GM12878 (cell line): ENCODE data around the gene LSM10. TPM values are rescaled to one million over a fixed set of nuclear protein-coding genes. Genes with fewer than 3 reads are reported as not detected.
A peak's percentile ranks its signal among the peaks of the same experiment; 100 is the strongest.

Experiments used
- ATAC-seq: fragments of 200-7000 bp; cut with Tn5 transposase; 3 replicates; pipeline ENCODE4 v1.9.1; 2020; ENCODE audit warnings: mild to moderate bottlenecking, moderate library complexity
- BruUV-seq: library from RNA; stranded (reverse); fragments of 400-500 nt; replicated peaks from 2 replicates; lab custom pipeline; 2021; lab: Mats Ljungman, UMichigan
- CTCF ChIA-PET: fragments of 300-600 bp; sonication (Branson Sonifier 250); formaldehyde crosslinking; extraction: SDS; loops from one replicate; lab custom pipeline; 2021; ENCODE audit warnings: inconsistent platforms; lab: Yijun Ruan, JAX
- POLR2A ChIA-PET: fragments of 350-600 bp; formaldehyde crosslinking; extraction: SDS; loops from one replicate; lab custom pipeline; 2021; ENCODE audit warnings: inconsistent platforms; lab: Charles Lee
- RAD21 ChIA-PET: fragments of 300-600 bp; sonication (Branson Sonifier 250); formaldehyde crosslinking; loops from one replicate; lab custom pipeline; 2023; ENCODE audit warnings: antibody characterized with exemption; ENCODE audit not compliant: unreplicated experiment; lab: Charles Lee
- SMC1A ChIA-PET: fragments of 300-600 bp; sonication (Branson Sonifier 250); formaldehyde crosslinking; loops from one replicate; lab custom pipeline; 2023; ENCODE audit not compliant: unreplicated experiment, uncharacterized antibody; lab: Charles Lee
- DNase-seq: peaks from one replicate; pipeline ENCODE4 v3.0.0-alpha.2; 2011; ENCODE audit warnings: low read depth, low spot score
- FAIRE-seq: peaks from 3 replicates; lab custom pipeline; 2011; peaks lifted over from hg19 to GRCh38; lab: Jason Lieb, UNC
- H2AFZ ChIP-seq: 2 replicates; pipeline ENCODE4 v1.6.0; 2011; ENCODE audit warnings: low read depth, low read length, control low read depth; ENCODE audit not compliant: control insufficient read depth
- H3K27ac ChIP-seq: 2 replicates; pipeline ENCODE4 v1.5.1; 2011; ENCODE audit warnings: control low read depth; ENCODE audit not compliant: control insufficient read depth, insufficient read depth
- H3K27me3 ChIP-seq, 2 experiments: replicated peaks in 1 of 2; 2 replicates each; pipeline versions ENCODE4 v1.6.0 to v1.6.1; 2011; ENCODE audit warnings: low read length in 1 of 2; ENCODE audit not compliant: control insufficient read depth in 2 of 2, insufficient read depth in 2 of 2
- H3K36me3 ChIP-seq, 2 experiments: 2 replicates each; pipeline ENCODE4 v1.5.1; 2011; ENCODE audit warnings: low read length in 1 of 2; ENCODE audit not compliant: control insufficient read depth in 2 of 2, insufficient read depth in 2 of 2
- H3K4me1 ChIP-seq: 2 replicates; pipeline ENCODE4 v1.6.1; 2011; ENCODE audit warnings: mild to moderate bottlenecking, low read length, moderate library complexity, mixed read lengths; ENCODE audit not compliant: control insufficient read depth, insufficient read depth
- H3K4me2 ChIP-seq: 2 replicates; pipeline ENCODE4 v1.6.0; 2011; ENCODE audit warnings: control low read depth; ENCODE audit not compliant: control insufficient read depth, insufficient read depth
- H3K4me3 ChIP-seq: fragments of 200-600 bp; sonication (generic); 2 replicates; pipeline ENCODE4 v1.5.1; 2016
- H3K79me2 ChIP-seq: 2 replicates; pipeline ENCODE4 v1.6.0; 2011; ENCODE audit warnings: low read length; ENCODE audit not compliant: control insufficient read depth, insufficient read depth
- H3K9ac ChIP-seq: 2 replicates; pipeline ENCODE4 v1.8.0; 2011; ENCODE audit warnings: low read length, control low read depth, mixed read lengths; ENCODE audit not compliant: control insufficient read depth, insufficient read depth
- H3K9me3 ChIP-seq: replicated peaks from 3 replicates; pipeline ENCODE4 v1.5.1; 2011; ENCODE audit warnings: mild to moderate bottlenecking, low read length; ENCODE audit not compliant: control insufficient read depth, insufficient read depth
- H4K20me1 ChIP-seq: 2 replicates; pipeline ENCODE4 v1.6.0; 2011; ENCODE audit not compliant: control insufficient read depth, insufficient read depth
- ATF7 ChIP-seq: fragments of 450-650 bp; IDR thresholded peaks from 2 replicates; pipeline ENCODE4 v1.6.1; 2016; ENCODE audit warnings: low read depth, mild to moderate bottlenecking
- BMI1 ChIP-seq: fragments of 450-650 bp; IDR thresholded peaks from 2 replicates; pipeline ENCODE4 v1.6.1; 2016; ENCODE audit warnings: mild to moderate bottlenecking, moderate library complexity, borderline replicate concordance
- CHD2 ChIP-seq: IDR thresholded peaks from 2 replicates; pipeline ENCODE4 v1.6.1; 2011; ENCODE audit warnings: low read depth, low read length, improper control_type of control experiment, borderline replicate concordance
- ETV6 ChIP-seq, 2 experiments: fragments of 450-650 bp in 1 of 2; IDR thresholded peaks in 1 of 2; conservative IDR thresholded peaks in 1 of 2; 2 replicates each; pipeline ENCODE4 v1.6.1; 2014; ENCODE audit warnings: antibody characterized with exemption in 1 of 2, borderline replicate concordance in 1 of 2, low read depth in 1 of 2, mild to moderate bottlenecking in 1 of 2, moderate library complexity in 1 of 2
- HDGF ChIP-seq: fragments of 450-650 bp; IDR thresholded peaks from 2 replicates; pipeline ENCODE4 v1.6.1; 2016; ENCODE audit warnings: antibody characterized with exemption
- IRF4 ChIP-seq: IDR thresholded peaks from 2 replicates; pipeline ENCODE4 v1.6.1; 2011; ENCODE audit warnings: low read depth, low read length
- JUNB ChIP-seq: IDR thresholded peaks from 2 replicates; pipeline ENCODE4 v1.6.1; 2016; ENCODE audit warnings: antibody characterized with exemption, mild to moderate bottlenecking
- NFXL1 ChIP-seq: fragments of 450-650 bp; IDR thresholded peaks from 2 replicates; pipeline ENCODE4 v1.6.1; 2017; ENCODE audit warnings: antibody characterized with exemption, mild to moderate bottlenecking, borderline replicate concordance
- RAD51 ChIP-seq: fragments of 450-650 bp; IDR thresholded peaks from 2 replicates; pipeline ENCODE4 v1.6.1; 2016; ENCODE audit warnings: moderate library complexity, mild to moderate bottlenecking, inconsistent platforms
- RFX5 ChIP-seq: IDR thresholded peaks from 2 replicates; pipeline ENCODE4 v1.6.1; 2011; ENCODE audit warnings: low read depth, low read length, improper control_type of control experiment
- SPI1 ChIP-seq: IDR thresholded peaks from 2 replicates; pipeline ENCODE4 v1.6.1; 2011; ENCODE audit warnings: low read depth, mild to moderate bottlenecking, low read length, moderate library complexity, borderline replicate concordance; ENCODE audit not compliant: insufficient read depth
- STAT1 ChIP-seq: fragments of 450-650 bp; conservative IDR thresholded peaks from 2 replicates; pipeline ENCODE4 v1.6.1; 2014; ENCODE audit warnings: antibody characterized with exemption, mild to moderate bottlenecking
- TBL1XR1 ChIP-seq: IDR thresholded peaks from 2 replicates; pipeline ENCODE4 v1.6.1; 2012; ENCODE audit warnings: low read depth, low read length, improper control_type of control experiment
- ZNF217 ChIP-seq: fragments of 450-650 bp; IDR thresholded peaks from 2 replicates; pipeline ENCODE4 v1.6.1; 2017; ENCODE audit warnings: antibody characterized with exemption, mild to moderate bottlenecking
- ZSCAN29 ChIP-seq: fragments of 450-650 bp; IDR thresholded peaks from 2 replicates; pipeline ENCODE4 v1.6.1; 2017; ENCODE audit warnings: mild to moderate bottlenecking, moderate library complexity
- WGBS: methylation state at CpG from one replicate; pipeline ENCODE4 v1.1.6; 2016; ENCODE audit warnings: low lambda C conversion rate; ENCODE audit not compliant: insufficient replicate concordance, insufficient coverage; ENCODE audit errors: missing lambda C conversion rate; 5-methylcytosine and 5-hydroxymethylcytosine counted together
- in situ Hi-C: fragments of 300-500 bp; cut with MboI; formaldehyde crosslinking; loops from 9 replicates; pipeline ENCODE4 v1.14.3; 2018; ENCODE audit warnings: mixed read lengths
- intact Hi-C: fragments of 100-400 bp; cut with micrococcal nuclease; formaldehyde crosslinking; loops from one replicate; pipeline ENCODE4 v1.14.2; 2022; ENCODE audit not compliant: unreplicated experiment
- polyA plus RNA-seq, 11 experiments: library from polyadenylated mRNA; depleted of rRNA in 4 of 11; unstranded in 6 of 11; stranded (reverse) in 5 of 11; fragments of >200 nt; fragmentation: Nextera tagmentation in 4 of 11; fragmentation: Illumina TruSeq in 1 of 11; extraction: Ambion mirVana in 4 of 11; extraction: Trizol in 1 of 11; gene quantifications; 1 replicate in 1 of 11; 2 replicates in 10 of 11; pipeline versions ENCODE4 v1.2.1 to v1.2.3, GENCODE V29; 2011 to 2016; ENCODE audit warnings: inconsistent platforms in 2 of 11, missing spikeins in 2 of 11, low read depth in 1 of 11
- total RNA-seq, 4 experiments: library from RNA; depleted of rRNA in 3 of 4; stranded (reverse); fragments of >200 nt in 3 of 4; fragmentation: Illumina TruSeq in 1 of 4; extraction: Trizol in 1 of 4; gene quantifications; 2 replicates each; pipeline versions ENCODE4 v1.2.1 to v1.2.3, GENCODE V29; 2013 to 2021
- TF ChIP-seq, protein P1 (sequence below): fragments of 450-650 bp; IDR thresholded peaks from 2 replicates; pipeline ENCODE4 v1.6.1; 2018; ENCODE audit warnings: mild to moderate bottlenecking, low read depth, moderate library complexity; ENCODE audit not compliant: partially characterized antibody

The LSM10 gene
- total and polyA plus RNA-seq, 10 of the 15 experiments (the other 5 are each of a cell fraction or from before 2014, with no cell fraction given), result 13.1 to 103 (median 57.5) TPM

DNA sequence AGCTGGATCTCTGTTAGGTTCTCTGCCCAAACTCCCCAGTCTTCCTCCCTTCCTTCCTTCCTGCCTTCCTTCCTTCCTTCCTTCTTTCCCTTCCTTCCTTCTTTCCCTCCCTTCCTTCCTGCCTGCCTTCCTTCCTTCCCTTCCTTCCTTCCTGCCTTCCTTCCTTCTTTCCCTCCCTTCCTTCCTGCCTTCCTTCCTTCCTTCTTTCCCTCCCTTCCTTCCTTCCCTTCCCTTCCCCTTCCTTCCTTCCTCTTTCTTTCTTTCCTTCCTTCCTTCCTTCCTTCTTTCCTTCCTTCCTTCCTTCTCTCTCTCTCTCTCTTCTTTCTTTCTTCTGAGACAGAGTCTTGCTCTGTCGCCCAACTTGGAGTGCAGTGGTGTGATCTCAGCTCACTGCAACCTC lies 8.7 kb upstream of the LSM10 start:
- H3K79me2 ChIP-seq, result no peaks in the 10 kb centered on the region
- DNase-seq, result no peak
- H3K9me3 ChIP-seq, result no peaks in the 10 kb centered on the region; the same call in 2 of the 3 replicates
- no peak overlapping the region for H3K4me2 ChIP-seq
- peak in 1 of 2 experiments; percentile 50; a peak in 1 of 4 replicates for TF ChIP-seq ETV6 (conservative IDR thresholded peaks at IDR 0.05 in 1 of 2, IDR thresholded peaks at IDR 0.05 in 1 of 2; ENCODE audit: borderline replicate concordance in 1 of 2, low read depth in 1 of 2)
- no peak for TF ChIP-seq ZSCAN29
- H3K27me3 ChIP-seq, result no peaks in the 10 kb centered on the region
- no TSS peak for BruUV-seq
- FAIRE-seq, result no peak
- intact Hi-C loops, result no loop called here
- no peak overlapping the region for H3K27ac ChIP-seq
- POLR2A ChIA-PET, result no interaction called here
- H3K4me1 ChIP-seq, result no peaks in the 10 kb centered on the region; the same call in 1 of the 2 replicates
- RAD21 ChIA-PET, result no interaction called here
- no peaks in the 10 kb centered on the region for H4K20me1 ChIP-seq
- CTCF ChIA-PET, result interaction anchor here (0.6 kb wide), 1 partner anchor 48 kb away, joined by 4 read pairs; no protein-coding TSS in a partner anchor
- ATAC-seq, result no peak
- no peaks in the 10 kb centered on the region for H3K36me3 ChIP-seq
- no peak overlapping the region for H3K9ac ChIP-seq
- WGBS, result 64% methylated on average over 1 of the region's 1 CpG
- H3K4me3 ChIP-seq, result no peak overlapping the region
- SMC1A ChIA-PET, result no interaction called here
- in situ Hi-C loops, result no loop called here
- no peak overlapping the region for H2AFZ ChIP-seq

DNA sequence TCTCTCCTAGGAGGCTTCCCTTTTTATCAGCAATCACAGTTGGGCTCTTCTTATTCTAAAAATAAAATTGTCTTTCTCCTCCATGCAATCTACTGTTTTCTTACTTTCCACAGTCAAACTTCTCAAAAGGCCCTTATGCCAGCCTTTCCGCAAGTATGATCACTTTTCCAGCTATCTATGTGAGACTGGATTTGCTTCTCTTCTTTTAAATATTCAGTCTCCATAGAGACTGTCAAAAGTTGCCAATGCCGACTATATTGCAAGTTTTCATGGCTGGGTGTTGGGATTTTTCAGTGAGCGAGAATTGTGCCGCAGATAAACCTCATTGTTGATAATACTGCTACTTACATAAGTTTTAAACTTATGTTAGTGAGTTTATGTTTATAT lies 4.8 kb upstream of the LSM10 start:
- H3K4me3 ChIP-seq, result no peak overlapping the region
- ChIA-PET CTCF (interaction anchor here (1.2 kb wide), 1 partner anchor 17 kb away, joined by 4 read pairs; no protein-coding TSS in a partner anchor), RAD21 (no interaction called here), SMC1A (no interaction called here), POLR2A (interaction anchor here (0.7 kb wide), 1 partner anchor 404 kb away, joined by 3 read pairs; no protein-coding TSS in a partner anchor)
- no peak overlapping the region for H2AFZ ChIP-seq
- FAIRE-seq (no peak), DNase-seq (no peak), ATAC-seq (no peak)
- H3K9me3 ChIP-seq, result peaks cover 2% of the 10 kb centered on the region; the same call in 2 of the 3 replicates
- no peaks in the 10 kb centered on the region for H3K27me3 ChIP-seq
- in situ Hi-C loops, result no loop called here
- H3K27ac ChIP-seq, result no peak overlapping the region
- intact Hi-C loops, result no loop called here
- no peaks in the 10 kb centered on the region for H3K36me3 ChIP-seq
- TF ChIP-seq STAT1 (no peak), SPI1 (no peak), CHD2 (no peak), RAD51 (no peak), HDGF (no peak), NFXL1 (no peak), ATF7 (no peak), TBL1XR1 (no peak), ZNF217 (no peak), IRF4 (no peak), RFX5 (no peak), JUNB (no peak), BMI1 (no peak)
- TF ChIP-seq, protein P1, sequence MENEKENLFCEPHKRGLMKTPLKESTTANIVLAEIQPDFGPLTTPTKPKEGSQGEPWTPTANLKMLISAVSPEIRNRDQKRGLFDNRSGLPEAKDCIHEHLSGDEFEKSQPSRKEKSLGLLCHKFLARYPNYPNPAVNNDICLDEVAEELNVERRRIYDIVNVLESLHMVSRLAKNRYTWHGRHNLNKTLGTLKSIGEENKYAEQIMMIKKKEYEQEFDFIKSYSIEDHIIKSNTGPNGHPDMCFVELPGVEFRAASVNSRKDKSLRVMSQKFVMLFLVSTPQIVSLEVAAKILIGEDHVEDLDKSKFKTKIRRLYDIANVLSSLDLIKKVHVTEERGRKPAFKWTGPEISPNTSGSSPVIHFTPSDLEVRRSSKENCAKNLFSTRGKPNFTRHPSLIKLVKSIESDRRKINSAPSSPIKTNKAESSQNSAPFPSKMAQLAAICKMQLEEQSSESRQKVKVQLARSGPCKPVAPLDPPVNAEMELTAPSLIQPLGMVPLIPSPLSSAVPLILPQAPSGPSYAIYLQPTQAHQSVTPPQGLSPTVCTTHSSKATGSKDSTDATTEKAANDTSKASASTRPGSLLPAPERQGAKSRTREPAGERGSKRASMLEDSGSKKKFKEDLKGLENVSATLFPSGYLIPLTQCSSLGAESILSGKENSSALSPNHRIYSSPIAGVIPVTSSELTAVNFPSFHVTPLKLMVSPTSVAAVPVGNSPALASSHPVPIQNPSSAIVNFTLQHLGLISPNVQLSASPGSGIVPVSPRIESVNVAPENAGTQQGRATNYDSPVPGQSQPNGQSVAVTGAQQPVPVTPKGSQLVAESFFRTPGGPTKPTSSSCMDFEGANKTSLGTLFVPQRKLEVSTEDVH, result no peak
- 84% methylated on average over 4 of the region's 4 CpGs for WGBS
- H3K4me2 ChIP-seq, result no peak overlapping the region
- peaks cover 7% of the 10 kb centered on the region for H3K4me1 ChIP-seq
- H3K79me2 ChIP-seq, result peaks cover 5% of the 10 kb centered on the region
- no peaks in the 10 kb centered on the region for H4K20me1 ChIP-seq
- no TSS peak for BruUV-seq
- no peak overlapping the region for H3K9ac ChIP-seq
